ENCODE measurements around the gene TULP4. TPM values are rescaled to one million over a fixed set of nuclear protein-coding genes. Genes with fewer than 3 reads are reported as not detected.

TULP4 gene
- total RNA-seq, 2 donors from 2014 or later = 111 to 119 TPM

DNA sequence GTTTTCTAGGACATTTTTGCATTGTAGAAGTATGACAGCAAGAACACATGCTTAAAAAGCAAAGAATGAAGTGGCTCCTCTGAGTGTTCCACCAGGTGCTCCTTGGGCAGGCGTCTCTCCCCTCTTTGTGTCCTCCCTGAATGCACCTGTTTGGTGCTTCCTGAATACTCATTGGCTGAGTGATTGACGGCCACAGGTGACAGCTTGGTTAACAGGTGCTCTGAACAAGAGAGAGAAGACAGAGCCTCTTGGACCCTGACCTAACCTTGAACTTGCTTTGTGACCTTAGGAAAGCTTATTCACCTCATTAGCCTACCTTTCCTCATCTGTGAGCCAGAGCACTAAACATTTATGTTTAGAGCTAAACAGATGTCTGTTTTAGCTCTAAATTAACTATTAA is 93.7 kb downstream of the TULP4 start:
- intact Hi-C loops (cut with DNase I) = no loop called here
- 94% methylated on average over 2 of the region's 2 CpGs for WGBS
- Histone ChIP-seq H3K36me3 (no peaks in the 10 kb centered on the region), H3K9me3 (no peaks in the 10 kb centered on the region), H3K27ac (no peak overlapping the region), H3K27me3 (replicated peaks; ENCODE audit: insufficient read depth) (no peaks in the 10 kb centered on the region), H3K4me1 (replicated peaks) (no peaks in the 10 kb centered on the region), H3K4me3 (no peak overlapping the region)
- DNase-seq (ENCODE audit: low spot score) = no peak
- TF ChIP-seq POLR2AphosphoS5 (IDR thresholded peaks at IDR 0.05) = no peak
- no peak for TF ChIP-seq POLR2A (IDR thresholded peaks at IDR 0.05)
- TF ChIP-seq, protein P1, sequence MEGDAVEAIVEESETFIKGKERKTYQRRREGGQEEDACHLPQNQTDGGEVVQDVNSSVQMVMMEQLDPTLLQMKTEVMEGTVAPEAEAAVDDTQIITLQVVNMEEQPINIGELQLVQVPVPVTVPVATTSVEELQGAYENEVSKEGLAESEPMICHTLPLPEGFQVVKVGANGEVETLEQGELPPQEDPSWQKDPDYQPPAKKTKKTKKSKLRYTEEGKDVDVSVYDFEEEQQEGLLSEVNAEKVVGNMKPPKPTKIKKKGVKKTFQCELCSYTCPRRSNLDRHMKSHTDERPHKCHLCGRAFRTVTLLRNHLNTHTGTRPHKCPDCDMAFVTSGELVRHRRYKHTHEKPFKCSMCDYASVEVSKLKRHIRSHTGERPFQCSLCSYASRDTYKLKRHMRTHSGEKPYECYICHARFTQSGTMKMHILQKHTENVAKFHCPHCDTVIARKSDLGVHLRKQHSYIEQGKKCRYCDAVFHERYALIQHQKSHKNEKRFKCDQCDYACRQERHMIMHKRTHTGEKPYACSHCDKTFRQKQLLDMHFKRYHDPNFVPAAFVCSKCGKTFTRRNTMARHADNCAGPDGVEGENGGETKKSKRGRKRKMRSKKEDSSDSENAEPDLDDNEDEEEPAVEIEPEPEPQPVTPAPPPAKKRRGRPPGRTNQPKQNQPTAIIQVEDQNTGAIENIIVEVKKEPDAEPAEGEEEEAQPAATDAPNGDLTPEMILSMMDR (IDR thresholded peaks at IDR 0.05) = no peak

DNA sequence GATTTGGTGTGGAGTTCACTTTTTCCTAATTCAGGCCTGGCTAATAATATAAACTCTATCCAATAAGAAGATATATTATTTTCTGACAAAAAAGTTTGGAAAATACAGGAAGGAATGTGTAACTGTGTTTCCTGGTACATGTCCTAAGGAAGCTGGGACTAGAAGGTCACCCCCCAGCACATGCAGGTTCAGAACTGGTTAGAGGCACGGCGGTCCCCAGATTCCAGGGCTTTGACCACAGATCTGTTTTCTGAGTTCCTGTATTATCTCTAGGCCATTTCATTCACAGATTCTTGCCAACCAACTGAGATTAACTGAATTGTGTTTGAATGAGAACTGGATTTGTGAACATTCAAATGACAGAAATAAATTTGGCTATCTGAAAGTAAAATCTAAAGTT is 94.5 kb downstream of the TULP4 start:
- 100% methylated on average over 2 of the region's 2 CpGs for WGBS
- intact Hi-C loops (cut with DNase I) = no loop called here
- DNase-seq (ENCODE audit: low spot score) = no peak
- no peaks in the 10 kb centered on the region for H3K4me1 ChIP-seq (replicated peaks)
- H3K27ac ChIP-seq = no peak overlapping the region
- no peak for TF ChIP-seq POLR2AphosphoS5 (IDR thresholded peaks at IDR 0.05)
- no peaks in the 10 kb centered on the region for H3K36me3 ChIP-seq
- H3K4me3 ChIP-seq = no peak overlapping the region
- no peaks in the 10 kb centered on the region for H3K27me3 ChIP-seq (replicated peaks; ENCODE audit: insufficient read depth)
- no peaks in the 10 kb centered on the region for H3K9me3 ChIP-seq

DNA sequence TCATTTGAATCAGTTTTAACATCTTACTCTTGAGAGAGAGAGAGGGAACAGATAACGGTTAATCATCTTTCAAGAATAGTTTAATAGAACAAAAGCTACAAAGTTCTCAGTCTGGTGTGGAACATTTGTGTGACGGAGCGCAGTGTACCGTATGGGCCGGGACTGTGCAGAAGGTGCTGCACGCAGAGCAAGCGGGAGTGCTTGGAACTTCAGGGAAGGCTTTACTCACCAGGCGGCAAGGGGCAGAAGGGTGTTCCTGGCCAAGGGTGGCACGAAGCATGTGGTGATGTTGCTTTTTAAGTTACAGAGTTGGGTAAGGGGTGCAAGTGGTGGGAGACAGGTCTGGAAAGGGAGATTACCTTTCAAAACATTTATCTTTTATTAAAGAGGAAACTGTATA is 95.7 kb downstream of the TULP4 start:
- no peak for DNase-seq (ENCODE audit: low spot score)
- H3K27me3 ChIP-seq (replicated peaks; ENCODE audit: insufficient read depth) = no peaks in the 10 kb centered on the region
- H3K27ac ChIP-seq = no peak overlapping the region
- H3K4me1 ChIP-seq (replicated peaks) = no peaks in the 10 kb centered on the region
- H3K4me3 ChIP-seq = no peak overlapping the region
- TF ChIP-seq, protein P1 (IDR thresholded peaks at IDR 0.05) = no peak
- intact Hi-C loops (cut with DNase I) = no loop called here
- 93% methylated on average over 9 of the region's 9 CpGs for WGBS
- H3K9me3 ChIP-seq = no peaks in the 10 kb centered on the region
- H3K36me3 ChIP-seq = no peaks in the 10 kb centered on the region

DNA sequence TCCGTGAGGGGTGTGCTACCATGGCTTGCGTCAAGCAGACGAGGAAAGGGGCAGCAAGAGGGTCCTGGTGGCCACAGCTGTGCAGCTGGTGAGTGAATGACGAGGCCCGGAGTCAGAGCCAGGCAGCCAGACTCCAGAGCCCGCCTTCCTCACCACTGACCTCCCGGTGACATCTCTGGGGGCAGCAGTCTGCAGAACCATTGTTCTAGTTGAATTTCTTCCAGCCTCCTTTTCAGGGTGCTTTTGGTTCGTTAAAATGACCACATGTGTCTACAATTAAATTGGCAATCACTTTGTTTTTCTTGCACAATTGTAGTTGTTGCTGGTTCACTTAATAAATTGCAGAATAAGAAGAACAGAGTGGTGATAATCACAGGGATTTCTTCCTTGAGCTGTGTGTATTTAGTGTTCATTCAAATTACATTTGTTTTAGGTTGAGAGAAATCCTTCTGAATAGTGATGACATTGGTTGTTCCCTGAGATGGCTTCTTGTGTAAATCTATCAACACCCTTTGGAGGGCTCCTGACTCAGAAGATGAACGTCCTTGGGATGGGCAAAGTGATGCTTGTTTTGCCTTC is 96.4 kb downstream of the TULP4 start:
- no peaks in the 10 kb centered on the region for H3K36me3 ChIP-seq
- H3K9me3 ChIP-seq = no peaks in the 10 kb centered on the region
- H3K4me1 ChIP-seq (replicated peaks) = no peaks in the 10 kb centered on the region
- no peak for DNase-seq (ENCODE audit: low spot score)
- no peaks in the 10 kb centered on the region for H3K27me3 ChIP-seq (replicated peaks; ENCODE audit: insufficient read depth)
- H3K4me3 ChIP-seq = no peak overlapping the region
- TF ChIP-seq, protein P1 (IDR thresholded peaks at IDR 0.05) = no peak
- no peak for TF ChIP-seq POLR2A (IDR thresholded peaks at IDR 0.05)
- no peak for TF ChIP-seq POLR2AphosphoS5 (IDR thresholded peaks at IDR 0.05)
- WGBS = 43% methylated on average over 9 of the region's 9 CpGs
- no peak overlapping the region for H3K27ac ChIP-seq
- intact Hi-C loops (cut with DNase I) = no loop called here

DNA sequence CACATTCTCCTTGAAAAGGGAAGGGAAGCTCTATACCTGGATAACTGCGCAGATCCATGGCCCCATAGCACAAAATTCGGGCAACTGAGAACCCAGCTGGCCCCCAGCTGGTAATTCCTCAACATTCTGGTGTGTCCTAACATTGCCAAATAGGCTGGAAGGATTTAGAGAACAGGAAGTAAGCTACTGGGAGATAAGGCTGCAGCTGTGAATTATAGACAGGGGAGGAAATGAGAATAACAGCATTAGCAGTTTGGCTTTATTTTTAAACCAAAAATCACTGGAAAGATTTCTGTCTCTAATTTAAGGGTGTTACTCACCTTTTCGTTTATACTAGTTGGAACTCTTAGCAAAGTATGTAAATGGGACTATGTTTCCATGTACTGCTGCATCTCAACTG is 97.2 kb downstream of the TULP4 start:
- no peak for DNase-seq (ENCODE audit: low spot score)
- intact Hi-C loops (cut with DNase I) = no loop called here
- Histone ChIP-seq H3K9me3 (no peaks in the 10 kb centered on the region), H3K27ac (no peak overlapping the region), H3K4me3 (no peak overlapping the region), H3K27me3 (replicated peaks; ENCODE audit: insufficient read depth) (no peaks in the 10 kb centered on the region), H3K4me1 (replicated peaks) (no peaks in the 10 kb centered on the region), H3K36me3 (no peaks in the 10 kb centered on the region)
- TF ChIP-seq POLR2A (IDR thresholded peaks at IDR 0.05) (no peak), POLR2AphosphoS5 (IDR thresholded peaks at IDR 0.05) (no peak)
- TF ChIP-seq, protein P1 (IDR thresholded peaks at IDR 0.05) = no peak
- 78% methylated on average over 3 of the region's 3 CpGs for WGBS

Measured in prostate gland (tissue), 2 donors.